Neuronal stem cell (in vitro differentiated cells): ENCODE data around the gene ERICH2. TPM values are rescaled to one million over a fixed set of nuclear protein-coding genes. Genes with fewer than 3 reads are reported as not detected.

Experiments
- small RNA-seq: library from polyadenylated mRNA; stranded (forward); fragments of <200 nt; extraction: miRNeasy Mini kit (QIAGEN cat#:217004); gene quantifications from one replicate; pipeline ENCODE3, GENCODE V24; 2013; ENCODE audit not compliant: insufficient read depth

The ERICH2 gene

Small RNAs within 50 kb of the gene (small RNA-seq; reads per million reads assigned to genes)
- not detected for gene RF00019
